Amniotic stem cell (primary cell): ENCODE measurements around the gene COMMD2.
A peak's percentile ranks its signal among the peaks of the same experiment; 100 is the strongest.

Source experiments
- DNase-seq: peaks from one replicate; lab custom pipeline; 2025; lab: John Stamatoyannopoulos, UW

COMMD2 gene

GRCh38 chr3:149702691-149703441 is 49.4 kb downstream of the COMMD2 start:
- peak; percentile 56 for DNase-seq

GRCh38 chr3:149701977-149702350 is 50.3 kb downstream of the COMMD2 start:
- no peak for DNase-seq

- no peak for DNase-seq
These were observed 50.9 kb downstream of the COMMD2 start for GRCh38 chr3:149701206-149701976.
